Measurements from ENCODE around the gene LTF. TPM values are rescaled to one million over a fixed set of nuclear protein-coding genes. Genes with fewer than 3 reads are reported as not detected.

Gene LTF
- total RNA-seq, 4 donors from 2014 or later: 0.14 to 3.3 TPM; not detected in 2

DNA sequence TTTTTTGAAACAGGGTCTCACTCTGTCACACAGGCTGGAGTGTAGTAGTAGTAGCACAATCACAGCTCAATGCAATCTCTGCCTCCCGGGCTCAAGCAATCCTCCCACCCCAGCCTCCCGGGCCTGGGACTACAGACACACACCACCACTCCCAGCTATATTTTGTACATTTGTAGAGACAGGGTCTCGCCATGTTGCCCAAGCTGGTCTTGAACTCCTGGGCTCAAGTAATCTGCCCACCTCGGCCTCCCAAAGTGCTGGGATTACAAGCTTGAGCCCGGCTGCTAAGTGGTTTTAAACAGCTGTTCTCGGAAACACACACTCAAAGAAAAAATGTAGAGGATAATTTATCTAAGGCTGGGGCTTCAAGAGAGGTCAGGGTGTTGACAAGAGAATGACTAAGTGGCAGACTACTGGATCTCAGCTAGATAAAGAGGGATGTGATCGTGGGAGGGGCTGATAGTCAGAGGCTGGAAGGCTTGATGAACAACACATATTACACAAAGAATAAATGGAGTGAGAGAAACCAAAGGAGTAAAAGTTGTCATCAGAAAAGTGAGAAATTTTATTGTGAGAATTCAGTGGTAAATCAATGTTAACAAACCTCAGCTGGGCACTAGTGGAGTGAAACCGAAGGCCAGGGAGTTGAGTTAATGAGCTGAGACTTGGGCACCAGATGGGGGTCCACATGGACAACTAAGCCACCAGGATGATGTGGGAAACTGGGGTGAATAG lies 64.5 kb downstream of the LTF start:
- H3K4me1 ChIP-seq: peaks cover 0 to 9% (median 4%) of the 10 kb centered on the region in 4 donors
- no peaks in the 10 kb centered on the region for H3K36me3 ChIP-seq
- in situ Hi-C loops (cut with MboI; ENCODE audit: low pct_ligation_motif_present in 1 of 4, low pct_unique_long_range_greater_than_20kb in 1 of 4, low sequenced_read_pairs in 3 of 4) (loop anchor here in 1 of 4 donors (25.0 kb wide), 1 partner anchor 463 kb away; the partner anchor contains the start of gene CXCR6), intact Hi-C loops (cut with DNase I; ENCODE audit: low total_unique reads) (no loop called here)
- TF ChIP-seq POLR2AphosphoS5 (IDR thresholded peaks at IDR 0.05) (no peak), POLR2A (IDR thresholded peaks at IDR 0.05) (no peak), EP300 (IDR thresholded peaks at IDR 0.05; ENCODE audit: low read depth) (no peak)
- TF ChIP-seq, protein P1, sequence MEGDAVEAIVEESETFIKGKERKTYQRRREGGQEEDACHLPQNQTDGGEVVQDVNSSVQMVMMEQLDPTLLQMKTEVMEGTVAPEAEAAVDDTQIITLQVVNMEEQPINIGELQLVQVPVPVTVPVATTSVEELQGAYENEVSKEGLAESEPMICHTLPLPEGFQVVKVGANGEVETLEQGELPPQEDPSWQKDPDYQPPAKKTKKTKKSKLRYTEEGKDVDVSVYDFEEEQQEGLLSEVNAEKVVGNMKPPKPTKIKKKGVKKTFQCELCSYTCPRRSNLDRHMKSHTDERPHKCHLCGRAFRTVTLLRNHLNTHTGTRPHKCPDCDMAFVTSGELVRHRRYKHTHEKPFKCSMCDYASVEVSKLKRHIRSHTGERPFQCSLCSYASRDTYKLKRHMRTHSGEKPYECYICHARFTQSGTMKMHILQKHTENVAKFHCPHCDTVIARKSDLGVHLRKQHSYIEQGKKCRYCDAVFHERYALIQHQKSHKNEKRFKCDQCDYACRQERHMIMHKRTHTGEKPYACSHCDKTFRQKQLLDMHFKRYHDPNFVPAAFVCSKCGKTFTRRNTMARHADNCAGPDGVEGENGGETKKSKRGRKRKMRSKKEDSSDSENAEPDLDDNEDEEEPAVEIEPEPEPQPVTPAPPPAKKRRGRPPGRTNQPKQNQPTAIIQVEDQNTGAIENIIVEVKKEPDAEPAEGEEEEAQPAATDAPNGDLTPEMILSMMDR (IDR thresholded peaks at IDR 0.05): no peak
- H3K9me3 ChIP-seq: no peaks in the 10 kb centered on the region
- H3K27me3 ChIP-seq: no peaks in the 10 kb centered on the region
- H3K4me3 ChIP-seq: no peak overlapping the region
- WGBS, 2 donors (ENCODE audit: low coverage in 1 of 2): 83 to 90% methylated on average over 2 to 8 of the region's 8 CpGs
- no peak overlapping the region for H3K27ac ChIP-seq
- DNase-seq: no peak

DNA sequence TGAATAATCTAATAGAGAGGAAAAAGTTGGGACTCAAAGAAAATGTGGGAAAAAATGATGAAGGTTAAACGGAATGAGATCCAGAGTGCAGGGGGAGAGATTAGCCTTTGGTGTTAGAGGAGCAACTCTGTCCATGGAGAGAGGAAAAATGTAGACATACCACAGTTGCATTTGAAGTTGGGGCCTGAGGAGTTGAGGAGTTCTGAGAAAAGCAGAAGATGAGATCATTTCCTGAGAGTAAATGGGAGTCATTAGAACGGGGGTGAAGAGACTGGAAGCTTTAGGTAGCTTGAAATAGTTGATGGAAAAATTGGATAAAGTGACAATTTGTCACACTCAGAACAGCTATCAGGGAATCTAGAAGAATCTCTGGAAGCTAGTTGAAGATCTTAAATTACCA lies 65.1 kb downstream of the LTF start:
- H3K4me3 ChIP-seq: no peak overlapping the region
- in situ Hi-C loops (cut with MboI; ENCODE audit: low pct_ligation_motif_present in 1 of 4, low pct_unique_long_range_greater_than_20kb in 1 of 4, low sequenced_read_pairs in 3 of 4): loop anchor here in 1 of 4 donors (25.0 kb wide), 1 partner anchor 462 kb away; the partner anchor contains the start of gene CXCR6
- no peaks in the 10 kb centered on the region for H3K9me3 ChIP-seq
- no peak for DNase-seq
- H3K4me1 ChIP-seq: peaks cover 0 to 3% (median 1%) of the 10 kb centered on the region in 4 donors
- no peak overlapping the region for H3K27ac ChIP-seq
- intact Hi-C loops (cut with DNase I; ENCODE audit: low total_unique reads): no loop called here
- WGBS, 2 donors (ENCODE audit: low coverage in 1 of 2): 40 to 61% methylated on average over 1 to 2 of the region's 2 CpGs
- TF ChIP-seq EP300 (IDR thresholded peaks at IDR 0.05; ENCODE audit: low read depth): no peak
- TF ChIP-seq, protein P1 (IDR thresholded peaks at IDR 0.05): no peak
- TF ChIP-seq POLR2AphosphoS5 (IDR thresholded peaks at IDR 0.05): no peak
- no peak for TF ChIP-seq POLR2A (IDR thresholded peaks at IDR 0.05)
- H3K27me3 ChIP-seq: no peaks in the 10 kb centered on the region
- no peaks in the 10 kb centered on the region for H3K36me3 ChIP-seq

DNA sequence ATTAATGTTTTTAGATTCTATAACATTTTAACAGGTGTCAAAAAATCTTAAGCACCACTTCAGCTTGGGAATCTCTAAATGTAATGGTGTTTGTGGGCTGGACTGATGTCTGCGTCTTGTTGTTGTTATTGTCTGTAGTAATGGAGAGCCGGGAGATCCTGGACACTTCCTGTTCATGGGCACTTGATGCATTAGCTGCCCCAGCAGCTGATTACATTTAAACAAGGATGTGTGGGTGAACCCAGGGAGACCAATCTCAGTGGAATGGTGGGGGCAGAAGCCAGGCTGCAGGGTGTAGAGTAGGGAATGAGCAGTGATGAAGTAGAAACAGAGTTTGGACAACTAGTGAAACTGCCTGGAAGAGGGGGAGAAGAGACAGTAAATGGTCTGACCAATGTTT lies 65.6 kb downstream of the LTF start:
- H3K4me1 ChIP-seq: no peaks in the 10 kb centered on the region
- no peak overlapping the region for H3K27ac ChIP-seq
- H3K4me3 ChIP-seq: no peak overlapping the region
- intact Hi-C loops (cut with DNase I; ENCODE audit: low total_unique reads) (no loop called here), in situ Hi-C loops (cut with MboI; ENCODE audit: low pct_ligation_motif_present in 1 of 4, low pct_unique_long_range_greater_than_20kb in 1 of 4, low sequenced_read_pairs in 3 of 4) (loop anchor here in 1 of 4 donors (25.0 kb wide), 1 partner anchor 462 kb away; the partner anchor contains the start of gene CXCR6)
- no peak for DNase-seq
- no peaks in the 10 kb centered on the region for H3K36me3 ChIP-seq
- whole genome bisulfite sequencing, 2 donors (ENCODE audit: low coverage in 1 of 2): 83% methylated on average over 1 to 2 of the region's 2 CpGs
- no peak for TF ChIP-seq EP300 (IDR thresholded peaks at IDR 0.05; ENCODE audit: low read depth)
- TF ChIP-seq, protein P1 (IDR thresholded peaks at IDR 0.05): no peak
- TF ChIP-seq POLR2AphosphoS5 (IDR thresholded peaks at IDR 0.05): no peak
- TF ChIP-seq POLR2A (IDR thresholded peaks at IDR 0.05): no peak
- no peaks in the 10 kb centered on the region for H3K9me3 ChIP-seq
- no peaks in the 10 kb centered on the region for H3K27me3 ChIP-seq

DNA sequence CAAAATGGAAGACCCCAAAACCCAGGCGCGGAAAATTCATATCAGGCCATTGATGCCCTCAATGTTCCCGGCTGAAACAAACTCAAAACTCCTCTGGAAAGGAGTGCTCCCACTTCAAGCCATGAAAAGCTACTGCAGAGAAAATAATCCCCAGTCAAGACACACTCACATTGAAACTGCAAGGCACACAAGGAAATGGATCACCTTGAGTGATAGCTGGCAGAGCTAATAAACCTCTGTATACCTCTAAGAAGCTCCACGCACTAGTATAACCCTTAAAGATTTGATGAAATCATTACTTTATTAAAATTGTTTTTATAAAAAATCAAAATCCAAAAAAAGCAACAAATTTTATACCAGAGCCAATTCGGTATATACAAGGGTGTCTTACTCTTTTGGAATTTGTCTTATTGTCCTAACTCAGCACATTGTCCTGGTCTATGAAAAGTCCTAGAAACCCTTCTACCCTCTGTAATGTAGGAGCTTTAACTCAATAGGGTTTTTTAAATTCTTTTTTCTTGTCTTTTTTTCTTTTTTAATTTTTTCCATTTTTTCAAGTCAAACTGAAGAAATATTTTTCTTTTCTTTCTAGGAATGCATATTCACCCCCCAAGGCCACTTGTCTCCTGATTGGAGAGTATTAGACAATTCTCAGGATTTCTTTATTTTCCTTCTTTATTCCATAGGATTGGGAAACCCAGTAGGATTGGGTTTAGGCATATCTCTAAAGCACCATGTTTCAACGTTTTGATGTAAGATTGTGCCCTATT lies 66.3 kb downstream of the LTF start:
- in situ Hi-C loops (cut with MboI; ENCODE audit: low pct_ligation_motif_present in 1 of 4, low pct_unique_long_range_greater_than_20kb in 1 of 4, low sequenced_read_pairs in 3 of 4): loop anchor here in 1 of 4 donors (25.0 kb wide), 1 partner anchor 461 kb away; the partner anchor contains the start of gene CXCR6
- WGBS, 2 donors (ENCODE audit: low coverage in 1 of 2): 81 to 93% methylated on average over 5 to 6 of the region's 6 CpGs
- Histone ChIP-seq H3K4me1 (no peaks in the 10 kb centered on the region), H3K27me3 (no peaks in the 10 kb centered on the region), H3K27ac (no peak overlapping the region), H3K4me3 (no peak overlapping the region), H3K36me3 (no peaks in the 10 kb centered on the region), H3K9me3 (no peaks in the 10 kb centered on the region)
- intact Hi-C loops (cut with DNase I; ENCODE audit: low total_unique reads): no loop called here
- TF ChIP-seq, protein P1 (IDR thresholded peaks at IDR 0.05): no peak
- TF ChIP-seq POLR2A (IDR thresholded peaks at IDR 0.05) (no peak), EP300 (IDR thresholded peaks at IDR 0.05; ENCODE audit: low read depth) (no peak), POLR2AphosphoS5 (IDR thresholded peaks at IDR 0.05) (no peak)
- DNase-seq: no peak
